Stimulated activated CD8-positive, alpha-beta memory T cell treated with anti-CD3 and anti-CD28 coated beads, Interleukin-2, amount 100 ng/mL, for 1 hour (primary cell): ENCODE data around the gene SLC22A4.
A peak's percentile ranks its signal among the peaks of the same experiment; 100 is the strongest.

Source experiments
- DNase-seq, 2 donors: peaks; one replicate each; pipeline ENCODE4 v3.0.0-alpha.2; 2020; ENCODE audit warnings: low read depth in 2 of 2

SLC22A4 gene

DNA sequence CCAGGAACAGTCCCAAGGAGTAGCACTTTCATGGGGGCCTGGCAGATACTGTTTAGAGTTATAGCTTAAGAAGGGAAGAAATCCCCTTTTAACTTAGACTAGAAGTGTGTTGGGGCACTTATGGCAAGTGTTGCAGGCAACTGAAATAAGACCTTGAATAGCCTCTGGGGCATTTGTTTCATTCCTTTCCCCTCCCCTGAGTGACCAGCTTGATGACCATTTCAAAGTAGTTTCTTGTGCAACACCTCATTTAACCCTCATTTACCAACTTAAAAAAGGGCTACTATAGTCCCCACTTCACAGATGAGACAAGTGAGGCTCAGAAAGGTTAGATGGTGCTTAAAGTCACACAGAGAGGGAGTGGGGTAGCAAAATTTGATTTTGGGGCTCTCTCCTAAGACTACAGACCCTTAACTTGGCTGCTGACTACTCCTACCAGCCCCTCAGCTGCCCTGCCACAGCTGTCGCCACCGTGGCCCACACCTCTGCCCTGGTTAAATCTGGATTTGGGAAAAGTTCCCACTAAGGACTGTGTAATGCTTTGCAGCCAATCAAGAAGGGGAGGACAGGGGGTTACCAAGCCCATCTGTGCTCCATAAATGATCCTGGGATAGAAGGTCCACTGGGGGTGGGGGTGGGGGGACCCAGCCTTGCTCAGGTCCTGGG, 31.2 kb upstream of the SLC22A4 start:
- no peak for DNase-seq

DNA sequence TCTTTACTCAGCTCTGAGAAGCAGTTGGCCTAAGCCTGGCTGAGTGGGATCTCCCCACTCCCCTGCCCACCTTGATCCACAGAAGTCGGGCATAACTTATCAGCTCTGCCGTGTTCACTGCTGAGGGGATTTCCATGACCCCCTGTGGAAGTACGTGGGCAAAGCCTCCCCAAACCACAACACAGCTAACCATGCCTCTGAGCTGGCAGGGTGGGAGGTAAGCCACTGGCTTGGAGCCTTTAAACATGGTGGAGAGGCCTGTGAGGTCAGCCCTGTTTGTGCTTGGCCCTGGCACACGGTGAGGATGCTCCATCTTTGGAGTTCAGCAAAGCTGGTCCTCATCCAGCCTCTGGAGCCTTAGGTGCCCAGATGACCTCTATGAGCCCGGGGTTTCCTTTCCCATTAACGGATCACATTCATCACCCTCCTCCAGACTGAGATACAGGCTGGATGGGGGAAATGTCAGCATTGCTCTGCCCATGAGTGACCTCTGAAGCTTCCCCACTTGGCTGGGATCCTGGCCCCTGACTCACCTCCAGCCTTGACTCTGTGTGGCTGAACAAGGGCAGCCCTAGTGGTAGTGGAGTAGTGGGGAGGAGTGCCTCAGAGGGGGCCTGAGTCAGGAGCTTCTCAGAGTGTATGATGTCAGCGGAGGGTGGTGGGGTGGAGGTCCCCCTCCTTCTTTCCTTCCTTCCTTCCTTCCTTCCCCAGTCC, 30.5 kb upstream of the SLC22A4 start:
- DNase-seq = no peak

DNA sequence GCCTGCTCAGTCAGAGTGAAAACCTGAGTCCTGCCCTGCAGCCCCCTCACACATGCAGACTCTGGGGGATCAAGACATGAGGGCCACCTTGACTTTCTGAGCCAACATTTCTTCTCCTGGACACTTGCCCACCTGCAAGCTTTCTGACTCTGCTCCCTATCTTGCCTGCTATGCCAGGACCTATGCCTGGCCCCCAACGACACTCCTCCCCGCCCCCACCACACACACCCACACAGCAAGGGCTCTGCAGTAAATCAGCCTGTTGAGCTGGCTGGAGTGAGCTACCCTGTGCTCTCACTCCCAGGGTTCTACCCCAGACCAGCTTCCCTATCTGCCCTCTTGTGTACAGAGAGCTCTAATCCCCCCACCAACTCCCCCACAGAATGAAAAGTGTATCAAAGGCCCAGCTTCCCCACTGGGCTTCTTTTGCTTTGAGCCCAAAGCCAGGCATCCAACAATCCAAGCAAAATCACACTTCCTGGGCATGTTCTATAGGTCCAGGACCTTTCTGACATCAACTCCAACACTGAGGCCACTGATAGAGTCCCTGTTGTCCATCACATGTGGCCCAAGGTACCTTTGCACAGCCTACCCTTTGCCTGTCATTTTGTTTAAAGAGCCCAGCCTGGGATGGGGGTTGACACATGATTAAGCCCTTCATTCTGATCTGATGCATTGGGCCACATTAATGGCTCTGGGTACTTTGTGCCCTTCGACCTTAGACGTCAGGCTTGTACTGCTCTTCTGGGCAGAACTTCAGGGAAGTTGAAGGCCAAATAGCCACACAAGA, 29.5 kb upstream of the SLC22A4 start:
- DNase-seq = no peak

DNA sequence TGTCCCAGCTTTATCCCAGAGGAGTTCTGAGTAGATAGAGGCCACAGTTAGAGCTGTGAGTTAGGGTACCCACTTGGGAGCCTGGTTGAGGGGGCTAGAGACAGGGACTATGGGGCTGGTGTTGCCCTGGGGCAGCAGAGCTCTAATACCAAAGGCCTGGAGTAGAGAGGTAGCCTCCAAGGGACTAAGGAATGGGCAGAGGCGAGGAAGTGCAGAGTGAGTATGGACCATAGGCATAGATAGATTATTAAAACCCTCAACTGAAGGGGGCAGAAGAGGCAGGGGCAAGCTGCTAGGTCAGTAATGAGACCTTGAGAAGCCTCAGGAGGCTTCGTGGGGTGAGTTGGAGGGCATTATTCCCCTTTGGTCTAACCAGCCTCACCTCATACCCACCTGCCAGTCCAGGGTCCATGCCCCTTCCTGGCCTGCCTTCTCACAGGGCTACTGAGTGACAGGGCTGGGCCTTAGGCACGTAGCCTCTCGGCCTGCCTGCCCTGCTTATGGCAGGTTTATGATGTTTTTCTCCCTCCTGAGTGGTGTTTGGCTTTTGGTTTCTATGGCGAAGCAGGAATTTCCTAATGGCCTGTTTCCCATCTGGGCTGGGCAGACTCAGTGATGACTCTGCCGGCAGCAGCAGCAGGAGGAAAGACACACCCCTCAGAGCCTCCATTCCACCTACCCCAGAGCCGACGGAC, 28.7 kb upstream of the SLC22A4 start:
- DNase-seq = no peak

DNA sequence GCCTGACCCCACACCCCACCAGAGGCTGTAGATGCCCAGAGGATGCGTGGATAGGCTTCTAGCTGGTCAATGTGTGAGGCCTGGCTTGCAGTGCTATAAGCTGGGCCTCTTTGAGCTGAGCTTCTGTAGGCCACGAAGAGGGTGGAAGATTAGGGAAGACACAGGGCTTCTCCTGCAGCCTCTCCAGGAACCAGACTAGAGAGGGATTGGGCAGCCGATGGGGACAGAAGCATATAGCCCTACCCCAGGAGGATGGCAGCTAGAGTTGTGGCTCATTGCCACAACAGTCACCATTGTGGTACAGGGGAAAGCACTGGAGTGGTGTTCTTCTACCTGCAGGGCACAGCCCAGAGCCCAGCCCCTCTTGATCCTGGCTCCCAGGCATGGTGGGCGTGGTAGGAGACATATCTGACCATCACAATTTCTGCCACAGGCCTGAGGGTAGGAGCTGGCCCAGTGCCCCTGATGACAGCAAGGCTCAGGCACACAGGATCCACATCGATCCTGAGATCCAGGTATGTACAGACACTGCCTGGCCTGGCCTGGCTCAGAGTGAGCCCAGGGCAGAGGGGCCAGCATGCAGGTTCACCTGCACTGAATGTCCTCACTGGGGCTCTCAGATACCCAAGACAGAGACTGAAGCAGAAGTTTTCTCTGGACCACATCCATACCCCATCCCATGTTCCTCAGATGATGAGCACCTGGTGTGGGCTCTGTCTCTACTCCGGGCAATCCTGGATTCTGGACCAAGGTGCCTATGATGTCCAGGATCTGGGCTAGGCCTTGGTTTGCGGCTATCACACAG, 28.0 kb upstream of the SLC22A4 start:
- no peak for DNase-seq

DNA sequence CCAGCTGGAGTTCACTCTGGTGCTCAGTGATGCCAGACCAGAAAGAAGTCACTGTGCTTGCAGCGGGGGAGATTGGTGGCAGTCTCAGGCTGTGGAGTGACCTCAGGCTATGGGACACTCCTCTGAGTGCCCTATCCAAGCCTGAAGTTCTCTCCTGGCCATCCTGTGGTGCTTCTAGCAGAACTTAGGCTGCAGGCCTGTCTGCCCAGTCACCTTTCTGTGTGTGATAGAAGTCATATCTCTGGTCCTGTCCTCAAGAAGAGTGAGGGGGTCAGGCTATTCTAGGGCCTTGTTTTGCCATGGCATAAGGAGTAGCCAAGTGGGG, 27.4 kb upstream of the SLC22A4 start:
- DNase-seq = no peak

DNA sequence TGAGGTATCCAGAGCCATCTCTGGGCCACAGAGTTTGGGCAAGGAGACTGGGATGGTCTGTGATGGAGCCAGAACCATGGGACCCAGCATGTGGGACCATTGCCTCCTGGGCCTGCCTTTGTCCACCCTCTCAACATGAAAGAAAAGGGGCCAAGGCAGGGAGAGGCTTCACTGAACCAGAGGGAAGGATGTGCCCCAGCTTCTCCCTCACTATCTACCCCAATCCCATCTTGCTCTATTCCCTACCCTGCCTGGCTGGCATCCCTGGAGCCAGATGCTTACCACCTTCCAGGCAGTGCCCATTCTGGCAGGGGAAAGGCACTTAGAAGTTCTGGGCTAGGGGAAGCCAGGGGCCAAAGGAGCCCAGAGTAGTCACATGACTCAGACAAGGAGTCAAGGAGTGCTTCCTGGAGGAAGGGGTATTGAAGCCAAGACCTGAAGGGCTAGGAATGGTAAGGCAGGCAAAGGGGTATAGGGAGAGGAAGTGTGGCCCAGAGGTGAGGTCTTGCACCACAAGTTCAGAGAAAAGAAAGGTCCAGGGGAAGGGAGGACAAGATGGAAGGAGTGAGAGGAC, 26.9 kb upstream of the SLC22A4 start:
- DNase-seq = no peak

DNA sequence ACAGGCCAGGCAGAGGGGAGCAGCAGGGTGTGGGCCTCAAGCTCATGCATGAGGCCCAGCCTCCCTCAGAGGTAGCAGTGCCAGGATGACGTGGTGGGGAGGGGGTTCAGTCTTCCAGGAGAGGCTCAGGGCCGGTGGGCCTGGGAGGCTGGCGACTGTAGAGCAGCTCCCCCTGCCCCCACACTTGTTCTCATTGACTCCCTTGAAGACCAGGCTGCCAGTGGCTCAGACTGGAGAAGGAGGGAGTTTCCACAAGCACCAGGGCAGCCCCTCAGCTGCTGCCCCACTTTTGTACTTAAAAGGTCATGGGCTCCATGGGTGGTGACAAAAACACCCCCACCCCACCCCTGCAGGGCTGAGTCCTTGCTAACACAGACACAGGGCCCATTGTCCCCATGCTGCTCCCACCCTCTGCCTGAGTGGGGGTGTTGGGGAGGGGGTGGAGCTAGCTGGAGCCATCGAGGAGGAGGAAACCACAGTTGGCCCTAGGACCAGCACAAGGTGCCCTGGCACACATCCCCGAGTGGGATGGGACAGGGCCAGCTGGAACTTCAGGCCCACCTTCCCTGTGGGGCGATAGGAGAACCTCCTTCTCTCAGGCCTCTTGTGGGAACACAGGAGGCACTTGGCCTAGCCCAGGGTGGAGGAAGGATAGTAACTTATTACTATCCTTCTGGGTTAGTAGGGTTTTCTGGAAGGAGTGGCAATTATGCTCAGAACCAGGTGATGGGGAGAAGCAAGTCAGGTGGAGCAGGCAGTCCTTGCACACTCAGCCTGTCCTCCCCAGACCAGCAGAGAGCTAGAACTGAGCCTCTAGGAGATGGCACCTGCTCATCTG, 26.0 kb upstream of the SLC22A4 start:
- DNase-seq = no peak

DNA sequence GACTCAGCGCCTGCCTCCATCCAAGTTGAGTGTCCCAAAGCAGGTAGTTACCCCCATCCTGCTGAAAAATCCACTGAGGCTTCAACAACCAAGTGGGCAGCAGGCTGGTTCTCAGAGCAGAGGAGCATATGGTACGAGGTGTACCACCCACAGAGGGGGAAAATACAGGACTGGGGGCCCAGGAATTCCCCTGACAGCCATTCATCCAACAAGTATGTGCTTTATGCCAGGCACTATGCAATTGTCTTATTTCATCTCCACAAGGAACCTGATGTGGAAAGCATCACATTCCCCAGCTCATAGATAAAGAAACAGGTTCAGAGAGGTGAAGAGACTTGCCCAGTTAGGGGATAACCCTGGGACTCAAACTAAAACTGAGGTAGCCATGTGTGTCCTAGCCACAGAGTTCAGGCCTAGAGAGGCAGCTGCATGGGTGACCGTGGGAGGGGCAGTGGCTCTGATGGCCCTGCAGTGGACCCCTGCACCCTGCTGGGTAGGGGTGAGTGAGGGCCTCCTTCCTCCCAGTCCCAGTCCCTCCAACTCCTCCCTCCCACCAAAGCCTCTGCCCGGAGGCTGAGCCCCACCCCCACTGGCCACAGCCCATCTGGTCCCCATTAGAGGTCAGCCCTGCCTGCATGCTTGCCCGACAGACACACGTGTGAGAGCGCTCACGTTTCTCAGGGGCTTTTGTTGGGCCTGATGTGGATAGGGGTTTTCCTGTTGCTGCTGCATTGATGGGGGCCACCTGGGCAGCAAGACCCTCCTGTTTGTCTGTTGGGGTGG, 25.2 kb upstream of the SLC22A4 start:
- DNase-seq = no peak

DNA sequence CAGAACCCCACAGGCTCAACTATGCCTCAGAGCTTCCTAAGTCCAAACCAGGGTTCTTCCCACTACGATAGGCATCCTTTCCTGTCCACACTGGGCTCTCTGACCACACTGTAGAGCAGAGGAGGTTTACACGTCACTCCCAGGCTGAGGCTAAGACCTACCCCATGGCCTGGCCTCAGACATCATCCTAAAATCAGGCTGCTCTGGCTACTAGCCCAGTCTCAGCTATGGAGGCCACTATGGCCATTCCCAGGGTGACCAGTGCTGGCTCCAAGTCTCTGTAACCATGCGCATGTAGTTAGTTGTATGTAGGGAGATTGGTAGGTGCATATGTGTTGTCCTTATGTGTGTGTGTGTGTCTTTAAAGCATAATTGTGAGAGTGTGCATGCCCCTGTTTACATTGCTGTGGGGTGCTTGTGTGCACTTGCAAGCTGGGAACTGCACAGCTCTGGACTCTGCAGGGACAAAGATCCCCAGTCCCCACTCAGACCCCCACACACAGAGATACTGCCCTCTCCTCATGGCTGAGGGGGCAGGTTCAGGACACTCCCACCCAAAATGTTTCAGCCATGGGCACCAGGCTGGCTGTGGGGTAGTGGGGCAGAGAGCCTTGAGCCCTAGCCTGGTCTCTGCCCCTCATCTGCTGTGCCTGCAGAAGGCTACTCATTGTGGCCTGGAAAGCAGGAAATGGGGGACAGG, 24.4 kb upstream of the SLC22A4 start:
- DNase-seq = no peak

DNA sequence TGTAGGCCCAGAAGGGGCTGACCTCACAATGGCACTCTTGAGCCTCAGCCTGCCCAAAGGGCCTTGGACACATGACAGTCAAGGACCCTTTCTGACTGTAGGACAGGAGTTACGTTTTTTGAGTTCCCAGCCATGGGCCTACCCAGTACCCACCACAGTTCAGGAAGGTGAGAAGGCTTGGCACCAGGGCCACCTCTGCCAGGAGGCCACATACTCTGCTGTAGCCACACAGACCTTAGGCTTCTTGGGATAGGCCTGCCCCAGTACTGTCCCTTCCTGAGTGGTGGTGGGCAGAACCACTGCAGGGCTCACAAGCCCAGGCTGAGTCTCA, 23.9 kb upstream of the SLC22A4 start:
- no peak for DNase-seq

DNA sequence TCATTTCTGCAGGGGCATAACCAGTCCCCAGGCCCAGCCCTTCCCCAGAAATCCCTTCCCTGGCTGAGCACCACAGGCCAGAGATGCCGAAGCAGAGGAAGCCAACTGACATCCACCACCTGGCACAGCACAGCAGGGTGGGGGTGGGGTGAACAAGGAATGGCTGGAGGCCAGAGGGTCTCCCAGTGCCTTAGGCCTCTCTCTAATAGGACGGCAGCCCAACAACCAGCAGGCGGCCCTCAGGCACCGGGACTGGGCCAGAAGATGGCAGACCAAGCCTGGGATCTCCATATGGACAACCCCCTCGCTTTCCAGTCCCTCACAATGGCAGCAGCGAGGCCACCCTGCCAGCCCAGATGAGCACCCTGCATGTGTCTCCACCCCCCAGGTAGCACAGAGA, 23.5 kb upstream of the SLC22A4 start:
- DNase-seq = no peak

DNA sequence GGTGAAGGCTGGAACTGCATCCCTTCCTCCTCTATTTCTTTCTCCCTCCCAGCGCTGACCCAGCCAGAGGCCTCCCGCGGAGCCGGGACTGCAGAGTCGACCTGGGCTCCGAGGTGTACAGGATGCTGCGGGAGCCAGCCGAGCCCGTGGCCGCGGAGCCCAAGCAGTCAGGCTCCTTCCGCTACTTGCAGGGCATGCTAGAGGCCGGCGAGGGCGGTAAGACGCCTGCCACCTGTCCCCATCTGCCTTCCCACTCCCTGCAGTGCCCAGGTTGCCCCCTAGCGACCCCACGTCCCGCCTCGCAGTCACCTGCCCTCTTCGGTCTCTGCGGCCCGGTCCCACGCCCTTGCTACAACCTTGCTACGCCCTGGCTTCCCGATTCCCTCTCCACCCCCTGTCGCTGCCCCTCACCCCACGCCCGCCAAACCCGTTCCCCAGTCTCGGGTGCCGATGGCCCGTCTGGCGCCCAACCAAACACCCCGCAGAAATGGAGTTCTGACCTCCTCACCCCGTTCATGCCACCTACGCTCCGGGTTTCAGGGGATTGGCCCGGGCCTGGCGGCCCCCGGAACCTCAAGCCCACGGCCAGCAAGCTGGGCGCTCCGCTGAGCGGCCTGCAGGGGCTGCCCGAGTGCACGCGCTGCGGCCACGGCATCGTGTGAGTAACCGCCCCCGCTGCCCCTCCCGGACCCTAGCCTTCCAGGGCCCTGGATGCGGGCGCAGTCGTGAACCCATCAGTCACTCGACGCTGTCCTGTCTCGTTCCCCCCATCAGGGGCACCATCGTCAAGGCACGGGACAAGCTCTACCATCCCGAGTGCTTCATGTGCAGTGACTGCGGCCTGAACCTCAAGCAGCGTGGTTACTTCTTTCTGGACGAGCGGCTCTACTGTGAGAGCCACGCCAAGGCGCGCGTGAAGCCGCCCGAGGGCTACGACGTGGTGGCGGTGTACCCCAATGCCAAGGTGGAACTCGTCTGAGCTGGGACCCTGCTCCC, 22.6 kb upstream of the SLC22A4 start:
- DNase-seq = no peak

DNA sequence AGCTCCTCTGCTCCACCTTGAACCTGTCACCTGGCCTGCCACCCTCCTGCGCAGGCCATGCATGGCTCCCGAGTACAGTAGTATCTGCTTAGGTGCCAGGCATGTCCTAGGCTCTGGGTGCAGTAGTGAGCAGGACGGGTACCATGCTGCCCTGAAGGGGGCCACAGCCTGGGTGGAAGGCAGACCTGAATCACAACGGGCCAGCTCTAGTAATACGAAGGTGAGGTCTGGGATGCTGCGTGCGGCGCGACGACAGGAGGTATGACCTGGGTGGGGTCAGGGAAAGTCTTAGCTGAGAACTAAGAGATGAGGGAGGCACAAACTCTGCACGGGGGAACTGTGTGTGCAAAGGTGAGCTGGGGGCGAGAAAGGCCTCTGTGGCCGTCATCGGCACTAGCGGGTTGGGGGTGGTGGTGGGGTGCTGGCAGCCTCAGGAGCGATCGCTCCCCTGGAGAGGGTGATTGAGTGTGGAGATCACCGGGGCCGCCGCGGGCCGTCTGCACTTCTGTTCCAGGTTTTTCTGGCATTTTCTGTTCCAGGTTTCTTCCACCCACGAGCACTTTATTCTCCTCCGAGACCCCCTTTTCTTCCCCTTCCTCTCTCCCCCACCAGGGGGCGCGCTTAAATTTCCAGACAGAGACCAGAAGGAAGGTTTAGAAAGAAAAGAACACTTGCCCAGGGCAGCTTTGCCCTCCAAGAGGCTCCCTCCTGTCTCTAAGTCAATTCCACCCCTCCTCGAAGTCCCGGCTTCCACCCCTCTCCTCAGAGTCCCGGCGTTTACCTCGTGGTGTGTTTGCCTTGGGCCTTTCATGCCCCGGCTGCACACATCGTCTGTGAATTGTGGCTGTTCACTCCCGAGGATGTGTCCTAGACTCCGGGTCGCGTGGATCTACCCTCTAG, 21.6 kb upstream of the SLC22A4 start:
- peak in 1 of 2 donors; percentile 50 for DNase-seq

DNA sequence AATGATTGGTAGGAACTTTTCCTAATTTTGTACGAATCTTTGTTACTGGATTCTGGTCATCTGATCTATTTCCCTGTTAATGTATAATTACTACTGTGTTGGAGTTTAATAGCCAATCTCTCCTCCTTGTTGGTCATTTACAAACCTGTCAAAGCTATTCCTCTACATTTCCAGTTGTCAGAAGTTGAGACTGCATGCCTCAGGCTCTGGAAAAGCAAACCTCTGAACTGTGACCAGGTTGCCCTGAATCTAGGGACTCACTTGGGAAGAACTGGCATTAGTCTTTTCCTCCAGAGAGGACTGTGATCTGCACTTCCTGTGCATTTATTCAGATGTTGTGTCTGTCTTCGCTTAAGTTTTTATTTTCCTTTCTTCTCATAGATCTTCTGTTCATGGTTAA, 20.6 kb upstream of the SLC22A4 start:
- DNase-seq = no peak

DNA sequence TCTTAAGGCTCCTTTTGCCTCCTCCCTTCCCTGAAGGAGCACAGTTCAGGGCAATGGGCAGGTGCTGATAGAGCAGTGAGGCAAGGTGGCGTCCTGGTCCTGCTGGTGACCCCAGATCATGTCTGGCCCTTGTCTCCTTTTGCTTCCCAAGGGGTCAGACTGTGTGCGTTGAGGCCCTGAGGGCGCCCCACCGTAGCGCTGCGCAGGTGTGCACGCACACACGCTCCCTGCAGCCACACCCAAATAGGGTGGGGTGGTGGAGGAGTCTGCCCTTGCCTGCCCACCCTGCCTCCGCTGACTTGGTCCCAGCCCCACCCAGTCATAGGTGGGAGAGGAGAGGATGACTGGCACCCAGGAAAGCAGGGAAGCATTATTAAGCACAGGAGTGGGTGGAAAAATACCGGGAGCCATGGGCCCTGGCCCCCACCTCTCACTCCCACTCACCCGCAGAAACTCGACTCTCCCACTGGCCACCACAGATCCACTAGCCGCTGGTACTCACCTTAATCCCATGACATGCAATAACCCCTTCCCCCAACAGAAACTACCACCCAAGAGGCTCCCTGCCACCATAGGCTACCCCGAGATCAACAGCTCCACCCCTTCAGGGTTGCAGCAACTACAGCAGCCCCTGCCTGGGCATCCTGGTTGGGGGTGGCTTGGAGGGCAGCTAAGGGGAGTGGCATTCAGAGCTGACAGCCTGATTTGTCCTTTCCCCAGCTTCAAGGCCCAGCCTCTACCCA, 20.0 kb upstream of the SLC22A4 start:
- DNase-seq = no peak
